ENCODE measurements around the gene IL18RAP.

The IL18RAP gene

GRCh38 chr2:102422910-102423309 is at the start of gene IL18RAP:
Gene IL18RAP (plus strand): TSS chr2:102423160. CDS start chr2:102423278, 118 bp downstream.
- peak within 1 kb of the TSS; percentile 37 for H3K4me3 Mint-ChIP-seq
- no peaks in the 10 kb centered on the region for H3K27me3 Mint-ChIP-seq
- DNase-seq (ENCODE audit: low spot score in 2 of 2), result no peak
- ATAC-seq (replicated peaks; ENCODE audit: extremely low read depth, poor library complexity, severe bottlenecking), result no peak
- H3K27ac Mint-ChIP-seq (ENCODE audit: low read depth), result peak within 1 kb of the TSS; percentile 9
- no peaks in the 10 kb centered on the region for H3K9me3 Mint-ChIP-seq
- H3K36me3 Mint-ChIP-seq (ENCODE audit: insufficient read depth), result peaks cover 9% of the 10 kb centered on the region
- peaks cover 59% of the 10 kb centered on the region for H3K4me1 Mint-ChIP-seq

DNA sequence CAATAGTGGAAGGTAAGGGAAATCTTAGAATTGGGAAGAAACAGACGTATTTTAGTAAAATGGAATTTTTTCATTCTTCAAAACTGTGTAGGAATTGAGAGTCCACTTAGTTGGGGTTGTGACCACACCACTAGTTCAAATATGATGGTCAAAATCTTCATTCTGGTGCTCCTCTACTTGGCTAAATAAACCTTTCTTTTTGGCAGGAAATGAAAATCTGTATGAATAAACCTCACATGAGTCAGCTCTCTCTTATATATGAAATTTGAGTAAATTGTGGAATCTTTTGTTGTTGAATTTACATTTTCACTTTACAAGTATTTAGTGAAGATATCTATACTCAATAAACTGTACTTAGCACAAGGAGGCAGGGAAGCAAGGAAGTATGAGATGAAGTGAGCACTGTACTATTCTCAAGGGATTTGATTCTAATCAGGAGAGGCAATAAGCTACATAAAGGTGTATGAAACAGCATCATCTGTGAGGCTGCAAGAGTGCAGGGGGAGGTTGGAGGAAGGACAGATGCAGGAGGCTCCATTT is 46.8 kb upstream of the IL18RAP start:
- no peak for DNase-seq (ENCODE audit: low spot score in 2 of 2)
- Mint-ChIP-seq H3K4me3 (no peak overlapping the region), H3K27me3 (no peaks in the 10 kb centered on the region), H3K4me1 (peaks cover 23% of the 10 kb centered on the region), H3K9me3 (peaks cover 6% of the 10 kb centered on the region), H3K27ac (ENCODE audit: low read depth) (no peak overlapping the region), H3K36me3 (ENCODE audit: insufficient read depth) (peaks cover 2% of the 10 kb centered on the region)
- no peak for ATAC-seq (replicated peaks; ENCODE audit: extremely low read depth, poor library complexity, severe bottlenecking)

GRCh38 chr2:102383722-102384121 is 39.2 kb upstream of the IL18RAP start:
- H3K27ac Mint-ChIP-seq (ENCODE audit: low read depth), result no peak overlapping the region
- peaks cover 6% of the 10 kb centered on the region for H3K36me3 Mint-ChIP-seq (ENCODE audit: insufficient read depth)
- no peaks in the 10 kb centered on the region for H3K27me3 Mint-ChIP-seq
- no peak for DNase-seq (ENCODE audit: low spot score in 2 of 2)
- H3K9me3 Mint-ChIP-seq, result peaks cover 9% of the 10 kb centered on the region
- ATAC-seq (replicated peaks; ENCODE audit: extremely low read depth, poor library complexity, severe bottlenecking), result no peak
- no peak overlapping the region for H3K4me3 Mint-ChIP-seq
- H3K4me1 Mint-ChIP-seq, result peaks cover 17% of the 10 kb centered on the region

DNA sequence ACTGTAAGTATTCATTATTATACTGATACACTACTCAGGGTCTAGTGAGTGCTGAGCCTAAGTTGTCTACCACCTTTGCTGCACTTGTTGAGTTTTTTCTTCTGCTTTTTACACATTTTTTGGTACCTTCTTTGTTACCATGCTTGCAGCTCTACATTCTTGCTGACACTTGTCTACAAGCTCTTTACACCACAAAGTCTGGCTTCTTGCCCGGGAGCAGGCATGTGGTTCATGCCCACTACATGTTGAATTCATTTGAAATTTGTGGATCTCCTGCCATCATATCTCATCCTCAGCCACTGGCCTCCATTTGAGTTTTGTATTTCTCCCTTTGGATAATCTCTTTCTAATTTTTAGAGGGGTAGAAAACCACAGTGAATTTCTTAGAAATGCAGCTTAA is 37.4 kb upstream of the IL18RAP start:
- DNase-seq (ENCODE audit: low spot score in 2 of 2) (no peak), ATAC-seq (replicated peaks; ENCODE audit: extremely low read depth, poor library complexity, severe bottlenecking) (no peak)
- H3K9me3 Mint-ChIP-seq, result peaks cover 9% of the 10 kb centered on the region
- peaks cover 13% of the 10 kb centered on the region for H3K4me1 Mint-ChIP-seq
- H3K27me3 Mint-ChIP-seq, result no peaks in the 10 kb centered on the region
- H3K4me3 Mint-ChIP-seq, result no peak overlapping the region
- no peak overlapping the region for H3K27ac Mint-ChIP-seq (ENCODE audit: low read depth)
- H3K36me3 Mint-ChIP-seq (ENCODE audit: insufficient read depth), result peaks cover 6% of the 10 kb centered on the region

GRCh38 chr2:102386004-102386403 is 37.0 kb upstream of the IL18RAP start:
- DNase-seq (ENCODE audit: low spot score in 2 of 2) (no peak), ATAC-seq (replicated peaks; ENCODE audit: extremely low read depth, poor library complexity, severe bottlenecking) (no peak)
- Mint-ChIP-seq H3K4me1 (peaks cover 12% of the 10 kb centered on the region), H3K9me3 (peaks cover 9% of the 10 kb centered on the region), H3K4me3 (no peak overlapping the region), H3K36me3 (ENCODE audit: insufficient read depth) (peaks cover 6% of the 10 kb centered on the region), H3K27me3 (no peaks in the 10 kb centered on the region), H3K27ac (ENCODE audit: low read depth) (no peak overlapping the region)

- Mint-ChIP-seq H3K4me1 (peaks cover 22% of the 10 kb centered on the region), H3K4me3 (no peak overlapping the region), H3K27me3 (no peaks in the 10 kb centered on the region), H3K36me3 (ENCODE audit: insufficient read depth) (peaks cover 6% of the 10 kb centered on the region), H3K27ac (ENCODE audit: low read depth) (no peak overlapping the region), H3K9me3 (peaks cover 9% of the 10 kb centered on the region)
- DNase-seq (ENCODE audit: low spot score in 2 of 2) (no peak), ATAC-seq (replicated peaks; ENCODE audit: extremely low read depth, poor library complexity, severe bottlenecking) (no peak)
These were observed 36.0 kb upstream of the IL18RAP start for GRCh38 chr2:102386867-102387541.

- DNase-seq (ENCODE audit: low spot score in 2 of 2) (no peak), ATAC-seq (replicated peaks; ENCODE audit: extremely low read depth, poor library complexity, severe bottlenecking) (no peak)
- H3K4me1 Mint-ChIP-seq, result peaks cover 25% of the 10 kb centered on the region
- no peak overlapping the region for H3K4me3 Mint-ChIP-seq
- H3K36me3 Mint-ChIP-seq (ENCODE audit: insufficient read depth), result peaks cover 6% of the 10 kb centered on the region
- no peak overlapping the region for H3K27ac Mint-ChIP-seq (ENCODE audit: low read depth)
- no peaks in the 10 kb centered on the region for H3K27me3 Mint-ChIP-seq
- peaks cover 9% of the 10 kb centered on the region for H3K9me3 Mint-ChIP-seq
These were observed 35.0 kb upstream of the IL18RAP start for GRCh38 chr2:102387763-102388546.

DNA sequence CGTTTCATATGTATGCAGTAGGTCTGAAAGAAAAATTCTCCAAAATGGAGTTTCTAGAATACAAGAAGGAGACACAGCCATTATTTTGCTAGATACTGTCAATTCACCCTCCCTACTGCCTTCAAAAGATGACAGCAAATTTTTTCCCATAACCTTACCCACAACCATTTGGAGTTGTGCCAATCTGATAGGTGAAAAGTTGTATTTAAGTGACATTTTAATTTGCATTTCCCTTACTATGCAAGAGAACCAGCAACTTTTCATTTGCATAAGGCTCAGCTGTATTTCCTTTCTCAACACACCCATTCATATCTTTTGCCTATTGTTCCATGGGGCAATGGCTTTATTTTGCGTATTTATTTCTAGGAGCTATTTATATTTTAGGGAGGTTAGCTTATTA is 31.4 kb upstream of the IL18RAP start:
- DNase-seq (ENCODE audit: low spot score in 2 of 2), result no peak
- H3K36me3 Mint-ChIP-seq (ENCODE audit: insufficient read depth), result peaks cover 3% of the 10 kb centered on the region
- ATAC-seq (replicated peaks; ENCODE audit: extremely low read depth, poor library complexity, severe bottlenecking), result peak; percentile 68
- peaks cover 25% of the 10 kb centered on the region for H3K4me1 Mint-ChIP-seq
- H3K9me3 Mint-ChIP-seq, result no peaks in the 10 kb centered on the region
- H3K4me3 Mint-ChIP-seq, result no peak overlapping the region
- peak overlapping the region; percentile 39 for H3K27ac Mint-ChIP-seq (ENCODE audit: low read depth)
- H3K27me3 Mint-ChIP-seq, result no peaks in the 10 kb centered on the region

GRCh38 chr2:102392096-102392495 is 30.9 kb upstream of the IL18RAP start:
- no peak for DNase-seq (ENCODE audit: low spot score in 2 of 2)
- no peak for ATAC-seq (replicated peaks; ENCODE audit: extremely low read depth, poor library complexity, severe bottlenecking)
- Mint-ChIP-seq H3K27ac (ENCODE audit: low read depth) (no peak overlapping the region), H3K27me3 (no peaks in the 10 kb centered on the region), H3K36me3 (ENCODE audit: insufficient read depth) (peaks cover 3% of the 10 kb centered on the region), H3K4me1 (peaks cover 25% of the 10 kb centered on the region), H3K4me3 (no peak overlapping the region), H3K9me3 (no peaks in the 10 kb centered on the region)

DNA sequence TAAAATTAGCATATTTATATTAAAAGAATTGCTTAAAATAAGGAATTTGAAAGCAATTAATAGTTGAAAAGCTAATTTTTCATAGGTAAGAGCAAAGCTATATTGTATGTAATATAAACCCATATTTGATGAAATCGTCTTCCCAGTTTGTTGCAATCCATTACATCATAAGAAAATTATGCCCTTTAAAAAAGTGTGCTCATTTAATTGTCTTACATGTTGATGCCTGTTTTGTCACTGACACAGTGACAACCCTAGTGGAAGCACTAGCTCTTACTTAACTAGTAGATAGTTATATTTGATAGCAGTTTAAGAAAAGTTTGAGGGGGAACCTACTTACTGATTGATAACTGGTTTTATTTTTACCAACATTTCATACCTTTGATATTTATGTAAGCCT is 30.0 kb upstream of the IL18RAP start:
- Mint-ChIP-seq H3K36me3 (ENCODE audit: insufficient read depth) (peaks cover 3% of the 10 kb centered on the region), H3K4me3 (no peak overlapping the region), H3K27me3 (no peaks in the 10 kb centered on the region), H3K27ac (ENCODE audit: low read depth) (no peak overlapping the region), H3K9me3 (no peaks in the 10 kb centered on the region), H3K4me1 (peaks cover 19% of the 10 kb centered on the region)
- no peak for DNase-seq (ENCODE audit: low spot score in 2 of 2)
- no peak for ATAC-seq (replicated peaks; ENCODE audit: extremely low read depth, poor library complexity, severe bottlenecking)

GRCh38 chr2:102396012-102396411 is 26.9 kb upstream of the IL18RAP start:
- DNase-seq (ENCODE audit: low spot score in 2 of 2) (no peak), ATAC-seq (replicated peaks; ENCODE audit: extremely low read depth, poor library complexity, severe bottlenecking) (no peak)
- H3K27ac Mint-ChIP-seq (ENCODE audit: low read depth), result no peak overlapping the region
- peaks cover 3% of the 10 kb centered on the region for H3K36me3 Mint-ChIP-seq (ENCODE audit: insufficient read depth)
- peaks cover 13% of the 10 kb centered on the region for H3K4me1 Mint-ChIP-seq
- no peaks in the 10 kb centered on the region for H3K27me3 Mint-ChIP-seq
- no peak overlapping the region for H3K4me3 Mint-ChIP-seq
- H3K9me3 Mint-ChIP-seq, result no peaks in the 10 kb centered on the region

DNA sequence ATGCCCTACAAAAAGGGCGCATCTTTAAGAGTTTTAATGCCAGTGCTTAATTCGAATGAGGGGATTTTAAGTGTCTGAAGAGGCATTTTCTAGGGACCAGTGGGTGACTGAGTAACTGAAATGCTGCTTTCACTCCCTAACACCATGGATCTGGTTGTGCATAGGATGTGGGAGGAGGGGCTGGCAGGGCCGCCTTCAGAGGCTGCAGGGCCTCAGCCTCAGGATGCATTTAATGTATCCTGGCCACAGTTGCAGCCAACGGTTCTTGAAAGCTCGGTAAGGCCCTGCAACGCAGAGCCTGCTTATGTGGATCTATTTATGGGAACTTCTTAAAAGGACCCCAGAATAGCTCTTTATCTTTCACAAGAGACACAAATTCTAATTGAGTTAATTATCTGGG is 25.8 kb upstream of the IL18RAP start:
- peaks cover 1% of the 10 kb centered on the region for H3K36me3 Mint-ChIP-seq (ENCODE audit: insufficient read depth)
- ATAC-seq (replicated peaks; ENCODE audit: extremely low read depth, poor library complexity, severe bottlenecking) (no peak), DNase-seq (ENCODE audit: low spot score in 2 of 2) (no peak)
- H3K4me3 Mint-ChIP-seq, result no peak overlapping the region
- H3K27ac Mint-ChIP-seq (ENCODE audit: low read depth), result no peak overlapping the region
- H3K4me1 Mint-ChIP-seq, result peaks cover 9% of the 10 kb centered on the region
- no peaks in the 10 kb centered on the region for H3K9me3 Mint-ChIP-seq
- no peaks in the 10 kb centered on the region for H3K27me3 Mint-ChIP-seq
